ENCODE data around the gene USHBP1.

GRCh38 chr19:17206736-17207581 lies 57.6 kb downstream of the USHBP1 start:
- TF ChIP-seq, protein P1, sequence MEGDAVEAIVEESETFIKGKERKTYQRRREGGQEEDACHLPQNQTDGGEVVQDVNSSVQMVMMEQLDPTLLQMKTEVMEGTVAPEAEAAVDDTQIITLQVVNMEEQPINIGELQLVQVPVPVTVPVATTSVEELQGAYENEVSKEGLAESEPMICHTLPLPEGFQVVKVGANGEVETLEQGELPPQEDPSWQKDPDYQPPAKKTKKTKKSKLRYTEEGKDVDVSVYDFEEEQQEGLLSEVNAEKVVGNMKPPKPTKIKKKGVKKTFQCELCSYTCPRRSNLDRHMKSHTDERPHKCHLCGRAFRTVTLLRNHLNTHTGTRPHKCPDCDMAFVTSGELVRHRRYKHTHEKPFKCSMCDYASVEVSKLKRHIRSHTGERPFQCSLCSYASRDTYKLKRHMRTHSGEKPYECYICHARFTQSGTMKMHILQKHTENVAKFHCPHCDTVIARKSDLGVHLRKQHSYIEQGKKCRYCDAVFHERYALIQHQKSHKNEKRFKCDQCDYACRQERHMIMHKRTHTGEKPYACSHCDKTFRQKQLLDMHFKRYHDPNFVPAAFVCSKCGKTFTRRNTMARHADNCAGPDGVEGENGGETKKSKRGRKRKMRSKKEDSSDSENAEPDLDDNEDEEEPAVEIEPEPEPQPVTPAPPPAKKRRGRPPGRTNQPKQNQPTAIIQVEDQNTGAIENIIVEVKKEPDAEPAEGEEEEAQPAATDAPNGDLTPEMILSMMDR (IDR thresholded peaks at IDR 0.05): no peak
- TF ChIP-seq EP300 (IDR thresholded peaks at IDR 0.05; ENCODE audit: low read depth): no peak
- no peak for TF ChIP-seq POLR2A (IDR thresholded peaks at IDR 0.05)
- TF ChIP-seq POLR2AphosphoS5 (IDR thresholded peaks at IDR 0.05): no peak

Data from transverse colon (tissue), 4 donors.